ENCODE measurements around the gene GASK1B.

Gene GASK1B

DNA sequence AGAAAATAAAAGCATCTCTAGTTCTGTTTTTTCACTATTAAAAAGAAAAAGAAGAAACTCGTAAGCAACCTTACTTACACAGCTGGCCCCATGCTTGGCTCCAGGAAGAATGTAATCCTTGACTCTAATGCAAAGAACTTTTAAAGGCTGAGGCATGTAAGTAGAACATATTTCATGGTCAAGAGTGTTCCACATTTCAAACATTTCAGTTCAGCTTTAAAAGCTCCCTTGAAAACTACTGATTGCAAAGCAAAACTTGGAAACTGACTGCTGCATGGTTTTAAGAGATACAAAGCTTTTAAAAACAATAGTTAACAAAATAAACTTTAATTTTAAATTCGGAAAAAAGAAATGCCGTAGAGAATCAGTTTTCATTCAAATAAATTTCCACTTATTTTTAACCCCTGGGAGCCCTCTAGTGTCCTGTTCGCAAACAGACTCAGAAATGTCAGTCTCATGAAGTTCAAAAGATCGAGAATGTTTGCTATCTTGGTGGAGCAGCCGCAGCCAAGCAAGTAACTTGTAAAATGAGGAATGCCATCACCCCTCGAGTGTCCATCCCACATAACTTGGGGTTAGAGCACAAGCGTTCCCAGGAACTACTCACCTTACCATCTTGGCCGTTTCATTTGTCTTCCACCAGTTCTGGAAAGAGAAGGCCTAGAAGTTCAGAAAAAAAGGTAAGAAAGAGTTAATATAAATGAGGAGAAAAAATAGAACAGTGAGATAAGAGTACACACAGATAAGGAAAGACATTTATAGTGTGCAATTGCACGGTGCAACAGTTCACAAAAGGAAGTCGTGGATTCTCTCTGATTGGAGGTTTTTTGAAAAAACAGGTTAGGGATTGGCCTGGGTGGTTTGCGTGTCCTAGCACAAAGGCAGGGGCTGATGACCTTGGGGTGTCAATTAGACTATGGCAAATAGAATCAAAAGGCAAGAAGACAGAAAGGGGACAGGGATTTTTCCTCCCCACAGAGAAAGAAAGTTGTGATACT, at the start of gene GASK1B:
GASK1B (minus strand) TSS at position 765 of the 998 bp plus-strand sequence. CDS start 1,650 bp downstream, outside the sequence.
- peak; percentile 67 for DNase-seq

DNA sequence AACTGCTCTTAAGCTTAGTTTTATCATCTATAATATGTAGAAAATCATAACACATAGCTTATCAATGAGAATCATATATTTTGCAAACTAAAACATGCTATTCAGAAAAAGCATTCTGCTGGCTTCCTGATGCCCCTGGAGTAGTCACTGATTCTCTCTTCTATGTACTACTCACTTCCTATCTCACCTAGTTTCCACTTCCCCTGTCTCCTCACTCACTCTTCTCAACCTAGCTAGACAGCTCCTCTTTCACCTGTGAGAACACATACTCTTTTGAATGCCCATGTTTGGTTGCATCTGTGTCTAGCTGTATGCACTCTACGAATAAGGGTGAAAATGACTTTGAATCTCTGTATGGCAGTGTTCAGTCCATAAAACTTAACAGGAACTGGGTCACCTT, 46.8 kb upstream of the GASK1B start:
- DNase-seq: no peak

DNA sequence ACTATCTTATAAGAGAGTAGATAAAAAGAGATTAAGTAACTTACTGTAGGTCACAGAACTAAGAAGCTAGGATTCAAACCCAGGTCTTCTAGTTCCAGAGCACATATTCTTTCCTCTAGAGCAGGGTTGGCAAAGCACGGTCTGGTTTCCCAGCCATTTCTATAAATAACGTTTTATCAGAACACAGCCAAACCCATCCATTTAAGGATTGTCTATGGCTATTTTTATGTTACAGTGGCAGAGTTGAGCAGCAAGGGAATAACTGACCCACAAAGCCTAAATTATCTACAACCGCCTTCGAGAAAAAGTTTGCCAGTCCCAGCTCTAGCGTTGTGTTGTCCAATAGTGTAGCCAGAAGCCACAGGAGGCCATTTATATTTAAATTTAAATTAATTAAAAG, 44.9 kb upstream of the GASK1B start:
- no peak for DNase-seq

DNA sequence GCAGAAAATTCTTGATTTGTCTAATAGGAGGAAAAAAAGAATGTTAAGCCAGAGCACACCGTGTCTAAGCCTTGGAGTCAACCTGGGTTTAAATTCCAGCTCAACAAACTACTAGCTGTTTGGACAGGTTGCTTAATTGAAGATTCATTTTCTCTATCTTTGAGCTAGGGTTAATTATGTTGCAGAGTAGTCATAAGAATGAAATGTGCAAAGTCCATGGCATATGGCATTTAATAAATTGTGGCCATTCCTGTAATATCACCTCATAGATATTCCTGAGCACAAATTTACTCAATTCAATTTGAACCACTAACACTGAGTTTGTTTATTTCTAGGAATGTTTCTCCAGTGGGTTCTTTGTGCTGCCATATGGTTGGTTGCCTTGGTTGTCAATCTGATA, 42.0 kb upstream of the GASK1B start:
- DNase-seq: no peak

DNA sequence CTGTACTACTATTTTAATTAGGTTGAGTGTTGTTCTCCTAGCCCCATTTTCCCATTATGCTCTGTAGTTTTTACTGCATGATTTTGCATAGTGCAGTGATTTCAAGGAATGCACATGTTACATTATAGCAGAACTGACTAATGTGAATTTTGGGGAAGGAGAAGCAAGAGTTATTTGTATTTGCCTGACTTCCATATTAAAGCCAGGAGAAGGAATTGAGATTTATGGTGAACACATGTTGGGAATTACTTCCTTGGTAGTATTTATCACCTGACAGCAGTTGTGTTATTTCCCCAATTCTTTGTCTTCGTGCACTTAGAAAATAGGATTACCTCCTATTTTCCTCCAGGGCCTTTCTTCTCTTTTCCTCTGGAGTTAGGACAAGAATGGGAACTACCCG, 40.6 kb upstream of the GASK1B start:
- DNase-seq: no peak

DNA sequence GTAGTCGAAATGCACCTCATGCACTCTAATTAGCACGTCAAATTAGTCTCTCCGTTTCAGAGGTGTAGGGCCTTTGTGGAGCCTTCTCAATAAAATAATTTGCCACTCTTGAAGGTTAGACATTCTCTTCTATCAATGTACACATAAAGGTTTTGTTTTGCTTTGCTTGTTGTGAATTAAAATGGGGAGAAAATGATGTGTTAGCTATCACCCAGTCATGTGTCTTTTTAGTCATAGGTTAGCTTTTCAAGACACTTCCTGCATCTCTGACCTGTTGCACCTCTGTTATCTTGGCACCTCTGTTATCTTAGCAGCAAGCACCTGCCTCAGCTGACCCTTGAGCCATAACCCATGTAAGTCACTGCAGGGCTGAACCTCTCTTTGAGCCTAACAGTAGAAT, 38.4 kb upstream of the GASK1B start:
- DNase-seq: peak; percentile 42

DNA sequence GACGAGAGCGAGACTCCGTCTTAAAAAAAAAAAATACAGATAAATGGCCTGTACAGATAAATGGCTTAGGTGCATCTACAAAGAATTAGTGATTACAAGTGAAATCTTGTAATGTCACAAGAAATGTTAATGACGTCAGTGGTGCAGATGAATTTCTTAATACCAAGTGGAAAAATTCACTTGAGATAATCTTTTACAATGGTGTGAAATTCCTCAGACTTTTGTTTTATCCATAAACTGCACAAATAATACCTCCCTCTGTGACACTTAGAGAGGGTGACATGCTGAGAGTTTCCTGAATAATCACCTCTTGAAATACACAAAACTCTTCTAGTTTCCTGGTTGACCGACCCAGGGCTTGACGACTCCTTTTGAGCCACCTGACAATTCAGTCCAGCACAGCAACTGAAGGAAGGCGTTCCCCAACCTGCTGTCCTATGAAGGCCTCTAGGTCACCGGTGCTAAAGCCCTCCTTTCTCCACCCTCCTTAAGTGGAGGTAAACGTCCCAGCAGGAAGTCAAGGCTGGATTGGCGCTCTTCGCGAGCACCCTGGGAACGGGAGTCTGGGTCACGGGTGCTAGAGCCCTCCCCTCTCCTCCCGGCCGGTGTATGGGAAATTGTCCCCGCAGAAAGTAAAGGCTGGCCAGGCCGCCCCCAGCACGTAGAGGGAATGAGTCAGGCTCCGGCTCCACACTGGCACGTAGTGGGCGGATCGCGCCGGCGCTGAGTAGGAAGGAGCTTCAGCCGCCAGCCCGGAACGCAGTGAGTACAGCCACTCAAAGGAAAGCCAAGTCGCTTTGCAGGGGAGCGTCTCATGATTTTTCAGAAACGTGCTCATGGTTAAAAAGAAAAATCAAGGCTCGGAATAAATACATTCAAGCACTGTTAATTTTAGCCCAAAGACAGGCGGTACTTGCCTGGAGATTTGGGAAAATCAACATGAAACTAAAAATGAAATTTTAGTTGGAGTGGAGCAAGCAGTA, 37.3 kb upstream of the GASK1B start, which contains the start of gene TMEM144:
TMEM144 (plus strand) TSS at position 662 of the 983 bp plus-strand sequence. CDS start 2,182 bp downstream, outside the sequence.
- peak; percentile 95 for DNase-seq

DNA sequence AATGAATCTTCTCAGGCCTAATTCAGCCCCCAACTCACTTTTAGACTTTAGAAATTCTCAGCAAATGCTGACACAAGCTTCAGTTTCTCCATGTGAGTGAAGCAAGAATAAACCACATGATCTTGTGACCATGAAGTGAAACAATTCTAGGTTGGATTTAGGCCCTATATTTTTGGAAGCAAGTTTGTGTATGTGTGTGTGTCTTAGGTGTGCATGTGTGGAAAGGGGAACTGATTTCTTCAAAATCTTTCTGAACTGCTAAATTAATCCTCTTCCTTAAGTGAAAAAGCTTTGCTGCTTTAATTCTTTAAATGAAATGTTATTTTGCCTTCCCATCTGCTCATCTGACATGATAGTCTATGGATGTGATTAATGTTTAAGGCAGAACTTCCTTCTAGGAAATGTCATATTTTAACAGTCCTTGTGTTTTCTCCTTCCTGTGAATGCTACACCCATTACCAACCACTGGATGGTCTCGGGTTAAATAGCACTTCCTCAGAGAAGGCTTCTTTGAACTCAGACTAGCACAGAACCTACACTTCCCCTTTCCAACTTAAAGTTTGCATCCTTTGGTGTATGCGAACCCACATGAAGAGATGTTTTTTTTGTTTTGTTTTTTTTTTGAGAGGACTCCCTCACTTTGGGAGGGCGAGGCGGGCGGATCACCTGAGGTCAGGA, 36.3 kb upstream of the GASK1B start:
- DNase-seq: no peak

DNA sequence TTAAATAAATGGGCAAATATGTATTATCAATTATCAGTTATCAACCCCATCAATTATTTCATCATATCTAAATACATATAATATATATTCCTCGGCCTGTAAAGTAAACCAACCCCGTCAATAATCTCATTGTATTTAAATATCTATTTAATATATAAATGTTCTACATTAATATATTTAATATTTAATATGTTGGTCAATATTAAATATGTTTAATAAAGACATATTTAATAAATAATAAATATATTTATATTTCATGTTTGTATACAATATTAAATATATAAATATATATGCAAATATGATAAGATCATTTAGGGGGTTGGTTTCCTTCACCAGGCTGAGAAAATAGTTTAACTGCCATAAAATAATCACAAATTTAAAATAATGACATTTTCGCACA, 31.1 kb upstream of the GASK1B start:
- DNase-seq: no peak

DNA sequence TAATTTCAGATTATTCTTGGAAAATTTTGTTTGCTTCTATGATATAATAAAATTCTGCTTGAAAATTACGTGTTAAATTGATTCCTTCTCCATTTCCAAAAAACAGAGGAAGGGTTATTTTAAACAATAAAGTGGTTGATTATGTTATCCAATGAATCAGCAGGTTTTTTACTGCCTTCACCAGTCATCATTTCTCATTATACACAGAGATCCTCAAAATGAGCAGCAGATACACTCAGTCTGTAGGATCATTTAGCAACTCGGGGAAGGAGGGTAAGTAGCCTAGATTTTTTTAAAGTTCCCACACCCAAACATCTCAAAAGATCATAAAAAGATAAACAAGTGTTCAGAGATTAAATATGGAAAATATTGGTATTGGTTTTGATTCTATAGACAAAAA, 30.6 kb upstream of the GASK1B start:
- DNase-seq: no peak

DNA sequence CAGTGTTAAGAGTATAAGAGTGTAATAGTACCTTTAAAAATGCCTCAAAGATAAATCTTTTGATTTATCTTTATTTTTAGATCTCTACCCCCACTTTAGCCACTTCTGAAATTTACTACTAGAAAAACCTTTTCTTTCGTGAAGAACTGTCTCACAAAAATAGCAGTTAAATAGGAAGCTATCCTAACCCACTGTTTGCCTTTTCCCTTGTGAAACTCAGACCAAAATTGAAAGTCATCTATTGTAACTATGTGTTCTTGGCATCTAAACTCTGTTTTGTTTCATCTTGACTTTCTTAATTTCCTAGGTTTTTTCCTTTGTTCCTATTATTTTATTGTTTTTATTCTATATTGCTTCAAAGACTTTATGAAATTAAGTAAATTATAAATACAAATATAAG, 29.7 kb upstream of the GASK1B start:
- DNase-seq: no peak

DNA sequence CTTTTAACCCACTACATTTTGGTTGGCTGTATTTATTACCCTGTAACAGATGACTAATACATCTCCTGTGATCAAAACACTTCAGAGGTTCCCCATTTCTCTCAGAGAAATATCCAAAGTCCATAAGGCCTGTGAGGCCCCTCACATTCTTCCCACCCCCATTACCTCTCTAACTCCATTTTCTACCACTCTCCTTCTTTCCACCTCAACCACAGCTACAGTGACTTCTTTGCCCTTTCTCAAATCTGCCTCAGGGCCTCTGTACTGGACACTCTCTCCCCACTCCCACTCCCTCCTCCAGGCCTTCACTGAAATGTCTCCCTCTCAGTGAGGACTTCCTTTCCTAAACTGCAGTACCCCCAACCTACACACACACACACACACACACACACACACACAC, 29.1 kb upstream of the GASK1B start:
- DNase-seq: no peak

DNA sequence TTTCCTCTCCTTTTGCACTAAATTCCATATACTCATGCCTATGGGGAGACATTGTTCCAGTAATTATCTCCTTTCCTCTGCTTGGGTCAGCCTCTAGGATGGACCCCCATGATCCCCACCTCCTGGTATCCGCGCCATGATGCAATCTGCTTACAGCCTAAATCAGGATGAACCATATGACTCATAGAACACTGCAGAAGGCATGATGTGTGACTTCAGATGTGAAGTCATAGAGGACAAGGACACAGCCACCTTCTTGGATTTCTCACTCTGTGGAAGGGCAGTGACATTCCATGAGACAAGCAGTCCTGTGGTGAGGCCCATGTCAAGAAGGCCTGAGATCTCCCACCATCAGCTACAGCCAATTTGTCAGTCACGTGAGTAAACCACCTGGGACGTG, 28.5 kb upstream of the GASK1B start:
- DNase-seq: no peak

DNA sequence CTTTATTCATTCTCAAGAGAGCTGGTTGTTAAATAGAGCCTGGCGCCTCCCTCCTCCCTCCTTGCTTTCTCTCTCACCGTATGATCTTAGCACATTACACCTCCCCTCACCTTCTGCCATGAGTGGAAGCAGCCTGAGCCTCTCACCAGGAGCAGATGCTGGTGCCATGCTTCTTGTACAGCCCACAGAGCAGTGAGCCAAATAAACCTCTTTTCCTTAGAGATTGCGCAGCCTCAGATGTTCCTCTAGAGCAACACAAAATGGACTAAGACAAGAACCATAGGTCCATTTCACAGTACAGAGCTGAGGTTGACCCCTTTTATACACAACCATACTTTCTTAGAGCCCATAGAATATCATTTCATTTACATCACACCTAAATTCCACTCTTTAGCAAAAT, 27.4 kb upstream of the GASK1B start:
- DNase-seq: no peak

DNA sequence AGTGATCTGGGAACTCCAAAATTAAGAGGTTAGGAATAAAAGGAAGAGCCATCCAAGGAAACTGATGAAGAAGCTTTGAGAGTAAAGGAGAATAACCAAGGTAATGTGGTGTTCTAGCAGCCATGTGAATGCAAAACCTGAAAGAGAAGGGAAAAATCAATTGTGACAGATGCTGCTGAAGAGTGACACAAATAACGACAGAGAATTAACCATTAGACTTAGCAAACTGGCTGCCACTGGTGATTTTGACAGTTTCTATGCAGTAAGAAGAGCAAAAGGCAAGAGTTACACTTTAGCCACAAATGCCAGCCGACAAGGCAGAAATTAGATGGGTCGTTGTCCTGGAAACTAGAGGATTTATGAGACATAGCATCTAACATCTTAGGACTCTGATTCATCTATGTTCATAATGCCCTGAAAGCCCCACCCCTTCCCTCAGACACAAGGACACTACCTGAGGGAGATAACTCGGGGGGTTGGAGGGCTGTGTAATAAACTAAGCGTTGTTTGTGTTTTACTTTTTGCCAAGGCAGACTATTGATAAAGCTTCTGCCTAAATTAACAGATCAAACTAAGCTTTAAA, 24.5 kb upstream of the GASK1B start:
- DNase-seq: no peak

DNA sequence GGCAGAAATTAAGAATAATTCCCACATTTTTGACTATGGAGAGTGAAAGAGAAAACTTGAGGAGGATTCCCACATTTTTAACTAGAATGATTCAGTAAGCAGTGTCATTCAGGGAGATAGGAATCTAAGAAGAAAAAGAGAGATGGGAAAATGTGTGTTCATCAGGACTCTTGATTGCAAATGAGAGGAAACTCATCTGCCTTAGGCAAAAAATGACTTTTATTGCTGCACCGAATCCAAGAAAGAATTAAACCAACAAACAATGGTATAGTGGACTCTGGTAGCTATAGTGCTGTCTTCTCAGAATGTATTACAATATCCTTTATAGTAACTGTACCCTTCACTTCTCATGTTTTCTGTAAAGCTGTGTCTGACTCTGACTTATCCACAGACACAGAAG, 22.5 kb upstream of the GASK1B start:
- DNase-seq: no peak

DNA sequence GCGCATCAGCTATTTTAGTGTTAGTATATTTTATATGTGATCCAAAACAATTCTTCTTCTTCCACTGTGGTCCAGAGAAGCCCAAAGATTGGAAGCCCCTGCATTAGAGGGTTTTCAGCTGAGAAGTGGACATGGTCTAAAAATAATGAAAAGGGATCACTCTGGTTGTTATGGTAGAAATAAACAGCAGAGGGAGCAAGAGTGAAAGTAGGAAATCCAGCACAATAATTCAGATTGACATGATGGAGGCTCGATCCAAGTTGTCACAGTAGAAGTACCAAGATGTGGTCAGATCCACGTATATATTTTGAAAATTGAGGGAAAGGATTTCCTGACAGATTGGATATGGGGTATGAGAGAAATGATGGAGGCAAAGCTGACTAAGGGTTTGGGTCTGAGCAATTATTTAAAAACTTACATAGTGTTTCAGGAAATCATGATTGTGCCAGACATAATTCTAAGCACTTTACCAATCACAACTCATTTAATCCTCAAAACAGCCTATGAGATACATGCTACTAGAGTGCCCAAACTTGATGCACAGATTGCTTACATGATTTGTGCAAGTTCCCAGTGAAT, 20.4 kb upstream of the GASK1B start:
- DNase-seq: peak; percentile 59

DNA sequence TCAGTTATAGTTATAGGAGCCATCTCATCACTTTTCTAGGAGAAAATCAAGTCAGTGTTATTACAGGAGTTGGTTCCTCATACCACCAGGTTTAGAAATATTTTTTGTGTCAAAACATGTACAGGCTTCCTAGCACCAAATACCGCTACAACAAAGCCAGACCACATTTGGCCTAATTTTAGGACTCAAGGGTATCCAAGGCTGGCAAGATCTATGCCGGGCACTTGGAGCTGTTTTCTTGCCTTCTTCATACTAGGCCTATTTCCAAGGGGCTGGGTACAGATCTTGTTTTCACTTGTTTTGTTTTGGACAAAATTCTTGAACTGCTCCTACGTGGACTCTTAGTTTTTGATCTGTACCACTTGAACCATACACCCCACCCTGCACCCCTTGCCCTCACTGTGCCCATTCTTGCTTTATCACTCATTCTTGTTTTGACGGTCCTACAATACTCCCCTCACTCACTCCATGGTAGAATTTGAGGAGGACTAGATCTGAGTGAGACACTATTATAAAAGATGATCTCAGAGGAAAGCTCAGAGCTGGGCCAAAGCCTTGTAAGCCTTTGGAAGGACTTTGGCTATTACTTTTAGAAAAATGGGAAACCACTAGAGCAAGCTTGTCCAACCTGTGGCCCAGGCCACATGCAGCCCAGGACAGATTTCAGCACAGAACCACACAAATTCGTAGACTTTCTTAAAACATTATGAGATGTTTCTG, 19.8 kb upstream of the GASK1B start:
- DNase-seq: no peak

DNA sequence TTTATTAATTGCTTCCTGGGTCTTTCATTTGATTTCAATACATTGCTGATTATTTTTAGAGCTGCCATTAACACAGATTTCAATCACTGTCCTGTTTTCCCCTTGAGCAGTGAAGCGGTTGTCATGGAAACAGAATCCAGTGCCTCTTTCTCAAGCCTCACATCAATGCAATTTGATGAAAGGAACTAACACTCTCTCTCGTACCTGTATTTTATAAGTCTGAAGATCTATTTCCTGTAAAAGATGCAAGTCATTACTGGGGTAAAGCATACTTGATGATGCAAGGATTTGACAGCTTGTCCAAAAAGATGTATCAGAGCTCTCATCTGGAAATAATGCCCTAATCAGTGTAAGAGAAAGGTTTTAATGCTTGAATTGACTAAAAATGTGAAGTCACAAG, 17.9 kb upstream of the GASK1B start:
- DNase-seq: no peak

DNA sequence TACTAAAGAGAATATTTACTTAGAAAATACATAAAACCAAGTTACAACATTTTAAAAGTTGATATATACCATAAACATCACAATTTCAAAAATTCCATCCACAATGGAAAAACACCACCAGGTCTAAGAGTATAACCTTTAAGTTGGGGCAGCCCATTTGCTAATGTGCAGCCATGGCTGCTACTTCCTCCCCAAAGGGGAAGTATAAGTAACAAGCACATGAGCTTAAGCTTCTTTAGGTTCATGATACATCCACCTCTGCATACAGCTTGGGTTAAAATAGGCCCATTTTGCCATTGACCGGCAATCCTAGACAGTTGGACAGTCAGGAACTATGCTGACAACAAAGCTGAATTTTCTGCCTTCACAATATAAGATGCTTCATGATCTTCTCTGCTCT, 16.6 kb upstream of the GASK1B start:
- DNase-seq: no peak

DNA sequence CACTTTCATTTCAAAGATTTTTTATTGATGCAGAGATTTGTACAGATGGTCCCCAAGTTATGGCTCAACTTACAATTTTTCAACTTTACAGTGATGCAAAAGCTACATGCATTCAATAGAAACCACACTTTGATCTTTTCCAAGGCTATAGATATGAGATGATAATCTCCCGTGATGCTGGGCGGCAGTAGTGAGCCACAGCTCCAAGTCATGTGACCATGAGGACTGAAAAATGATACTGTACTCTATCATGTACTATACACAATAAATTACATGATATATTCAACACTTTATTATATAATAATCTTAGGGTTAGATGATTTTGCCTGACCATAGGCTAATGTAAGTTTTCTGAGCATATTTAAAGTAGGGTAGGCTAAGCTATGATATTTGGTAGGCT, 14.0 kb upstream of the GASK1B start:
- DNase-seq: no peak
